Glomerular endothelial cell (primary cell): Measurements from ENCODE around the gene EOLA2. TPM values are rescaled to one million over a fixed set of nuclear protein-coding genes. Genes with fewer than 3 reads are reported as not detected.
"Not testable (repeated sequence)": the region's sequence is repeated elsewhere in the genome, so short reads cannot be mapped to it uniquely, and the experiment has no call there.

Experiments
- DNase-seq: peaks from one replicate; pipeline ENCODE4 v3.0.0-alpha.2; 2011; ENCODE audit warnings: low read depth, low spot score; ENCODE audit errors: extremely low read depth
- total RNA-seq: library from RNA; depleted of rRNA; stranded (reverse); fragments of >200 nt; gene quantifications from 2 replicates; pipeline ENCODE4 v1.2.3, GENCODE V29; 2015

The EOLA2 gene
- total RNA-seq, result 24.3 and 29.7 TPM in 2 replicates

DNA sequence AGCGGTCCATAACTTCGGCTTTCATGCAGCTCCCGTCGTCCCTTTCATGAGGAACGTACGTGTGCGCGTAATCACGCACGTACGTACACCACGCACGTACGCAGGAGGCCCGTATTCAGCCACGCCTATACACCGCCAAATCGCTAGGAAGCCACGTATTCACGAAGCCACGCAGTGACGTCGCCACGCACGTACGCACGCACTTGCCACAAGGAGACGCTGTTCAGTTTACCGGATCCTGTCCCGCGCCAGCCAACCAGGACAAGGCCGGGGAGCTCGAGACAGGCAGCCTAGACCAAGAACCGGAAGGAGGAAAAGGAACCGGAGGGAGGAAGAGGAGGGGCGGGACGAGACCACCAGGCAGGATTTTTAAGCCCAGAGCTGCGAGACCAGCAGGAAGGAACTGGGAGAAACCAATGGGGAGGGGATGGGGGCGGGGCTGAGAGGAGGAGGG lies at the start of gene EOLA2:
Gene EOLA2, minus strand, starts transcription at position 65 of the 454 bp plus-strand sequence. CDS start 4,617 bp downstream, outside the sequence.
- peak; percentile 79 for DNase-seq

DNA sequence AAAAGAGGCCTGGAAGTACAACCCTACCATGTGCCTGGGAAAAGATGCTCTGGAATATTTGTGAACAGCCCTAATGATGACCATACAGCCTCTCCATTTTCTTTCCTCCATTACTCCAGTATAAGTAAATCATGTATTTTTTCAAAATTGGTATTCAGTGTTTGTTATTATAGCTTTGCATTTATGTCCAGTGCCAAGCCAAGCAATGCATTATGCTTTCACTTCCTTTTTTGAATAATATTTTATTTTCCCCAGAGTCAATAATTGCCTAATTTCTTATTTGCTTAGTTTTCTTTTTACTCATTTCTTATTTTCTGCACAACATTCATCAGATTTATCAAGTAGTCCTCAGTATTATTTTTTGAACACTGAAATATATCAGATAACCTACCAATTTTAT lies 49.3 kb upstream of the EOLA2 start:
- no peak for DNase-seq

DNA sequence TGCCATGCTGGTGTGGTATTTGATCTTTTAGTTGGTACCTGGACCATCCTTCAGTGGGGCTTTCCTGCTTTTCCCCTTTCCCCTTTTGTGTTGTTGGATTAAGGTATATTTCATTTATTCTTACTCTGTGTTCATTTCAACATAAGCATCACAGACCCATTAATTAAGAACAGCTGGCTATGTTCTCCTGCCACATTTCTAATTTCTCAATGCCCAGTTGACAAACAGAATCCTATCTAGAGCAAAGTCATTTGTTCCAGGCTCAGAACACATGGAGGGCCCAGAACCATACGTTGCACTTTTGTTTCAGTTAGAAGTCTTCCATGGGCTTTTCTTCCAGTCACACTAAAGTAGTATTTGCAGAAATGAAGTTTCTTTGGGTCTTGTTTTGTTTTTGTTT lies 46.1 kb upstream of the EOLA2 start:
- no peak for DNase-seq

GRCh38 chrX:149982310-149982709 lies 44.0 kb upstream of the EOLA2 start:
- no peak for DNase-seq

GRCh38 chrX:149979126-149979644 lies 40.9 kb upstream of the EOLA2 start:
- DNase-seq, result no peak

GRCh38 chrX:149962859-149963757 lies 24.8 kb upstream of the EOLA2 start:
- DNase-seq, result no peak

DNA sequence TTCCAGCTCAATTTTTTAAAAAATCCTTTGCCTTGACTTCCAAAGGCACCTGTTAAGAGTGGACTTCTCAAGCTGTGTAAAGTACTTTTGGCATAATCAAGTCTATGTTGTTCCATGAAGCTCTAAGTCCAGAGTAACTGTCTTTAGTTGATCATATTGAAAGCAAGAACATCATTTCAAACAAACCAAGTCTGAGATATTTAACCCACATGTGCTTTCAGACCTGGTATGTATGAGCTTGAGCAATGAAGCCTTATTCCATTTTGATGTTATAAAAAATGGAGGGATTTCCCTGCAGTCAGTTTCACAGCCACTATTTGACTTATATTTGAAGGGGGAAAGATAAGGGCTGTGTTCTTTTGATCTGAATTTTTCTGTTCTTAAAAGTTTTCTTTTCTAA lies 23.7 kb upstream of the EOLA2 start:
- DNase-seq, result no peak

DNA sequence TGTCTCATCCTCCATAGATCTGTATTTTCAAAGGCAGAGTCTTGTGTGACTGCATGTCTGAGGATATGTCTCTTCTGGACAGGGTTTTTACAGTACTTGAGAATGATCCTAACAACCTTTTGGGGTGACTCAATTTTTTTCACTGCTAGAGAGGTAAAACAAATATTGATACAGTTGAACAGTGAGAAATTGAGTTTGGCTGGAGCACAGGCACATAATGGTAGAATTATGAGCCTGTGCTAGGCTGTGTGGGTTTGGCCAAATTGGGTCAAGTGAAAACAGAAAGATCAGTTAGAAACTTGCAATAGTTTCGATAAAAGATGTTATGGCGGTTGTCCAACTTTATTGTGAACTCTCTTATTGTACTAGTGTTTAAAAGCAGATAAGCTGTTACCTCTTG lies 23.3 kb upstream of the EOLA2 start:
- no peak for DNase-seq

- DNase-seq, result no peak
Observed at GRCh38 chrX:149950681-149951080, 12.4 kb upstream of the EOLA2 start.

GRCh38 chrX:149949743-149950436 lies 11.6 kb upstream of the EOLA2 start:
- DNase-seq, result no peak

- DNase-seq, result no peak
Observed at GRCh38 chrX:149948016-149948415, 9.7 kb upstream of the EOLA2 start.

DNA sequence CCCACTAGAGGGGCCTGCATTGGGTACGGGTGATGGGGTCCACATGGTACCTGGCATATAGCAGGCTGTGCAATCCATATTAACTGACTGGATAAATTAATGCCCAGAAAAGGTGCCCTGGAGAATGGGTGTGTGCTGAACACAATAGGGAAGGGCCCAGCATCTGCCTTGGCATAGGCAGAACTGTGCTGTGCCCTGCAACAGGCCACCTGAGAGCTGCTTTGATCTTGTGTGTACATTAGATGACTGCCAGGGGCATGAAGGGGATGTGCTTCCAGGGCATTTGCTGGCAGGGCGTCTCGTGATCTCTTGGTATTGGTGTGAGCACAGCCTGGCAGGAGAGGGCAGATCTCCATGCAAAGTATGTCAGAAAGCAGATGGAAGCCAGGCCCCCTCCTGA lies 8.6 kb upstream of the EOLA2 start:
- DNase-seq, result not testable (repeated sequence)

DNA sequence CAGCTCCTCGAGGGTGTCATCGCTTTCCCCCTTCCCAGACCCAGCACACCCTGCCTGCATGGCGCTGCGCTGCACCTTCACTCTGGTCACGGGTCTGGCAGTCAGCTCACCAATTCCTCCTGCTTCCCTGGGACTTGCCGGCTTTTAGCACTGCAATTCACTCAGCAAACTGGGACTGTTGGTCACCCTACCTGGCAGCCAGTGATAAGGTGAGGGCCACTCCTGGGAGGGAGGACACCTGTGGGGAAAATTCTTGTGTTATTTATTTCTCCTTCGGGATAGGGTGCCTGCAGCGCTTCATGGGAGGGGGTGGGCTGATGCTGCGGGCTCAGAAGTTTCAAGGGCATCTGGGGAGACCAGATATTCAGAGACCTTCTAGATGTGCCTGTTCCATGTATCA lies 7.5 kb upstream of the EOLA2 start:
- DNase-seq, result not testable (repeated sequence)

- DNase-seq, result not testable (repeated sequence)
Observed at GRCh38 chrX:149945087-149945670, 6.9 kb upstream of the EOLA2 start.

- not testable (repeated sequence) for DNase-seq
Observed at GRCh38 chrX:149940674-149941024, 2.4 kb upstream of the EOLA2 start.

GRCh38 chrX:149939905-149940673 lies 1.8 kb upstream of the EOLA2 start:
- DNase-seq, result peak; percentile 66

GRCh38 chrX:149939655-149939904 lies 1.3 kb upstream of the EOLA2 start:
- no peak for DNase-seq

- no peak for DNase-seq
Observed at GRCh38 chrX:149938881-149939654, 777 bp upstream of the EOLA2 start.

DNA sequence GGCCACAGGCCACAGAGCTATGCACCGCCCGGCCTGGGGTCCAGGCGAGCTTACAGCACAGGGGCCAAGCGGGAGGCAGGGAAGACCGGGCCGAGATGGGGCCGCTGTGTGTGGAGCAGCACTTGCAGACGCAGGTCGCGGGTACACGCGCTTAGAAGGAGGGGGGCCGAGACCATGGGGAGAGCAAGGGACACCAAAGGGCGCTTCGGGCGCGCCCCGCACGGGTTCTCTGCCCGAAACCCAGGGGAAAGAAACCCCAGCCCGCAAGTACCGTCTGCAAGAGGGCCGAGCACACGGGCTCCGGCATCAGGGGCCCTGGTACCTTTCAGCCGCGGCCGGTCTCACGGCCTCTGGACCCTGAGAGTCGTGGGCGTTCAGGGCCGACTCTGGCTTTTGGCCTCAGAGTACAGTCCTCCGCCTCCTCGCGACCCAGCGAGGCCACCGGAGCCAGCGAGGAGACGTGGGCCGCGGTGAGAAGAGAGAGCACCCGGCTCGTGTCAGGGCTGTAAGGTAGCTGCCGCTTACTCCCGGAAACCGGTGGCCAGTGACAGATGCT lies 342 bp downstream of the EOLA2 start:
- DNase-seq, result no peak

GRCh38 chrX:149937328-149937727 lies 963 bp downstream of the EOLA2 start:
- not testable (repeated sequence) for DNase-seq
